ENCODE measurements around the gene ZBTB32.

The ZBTB32 gene

DNA sequence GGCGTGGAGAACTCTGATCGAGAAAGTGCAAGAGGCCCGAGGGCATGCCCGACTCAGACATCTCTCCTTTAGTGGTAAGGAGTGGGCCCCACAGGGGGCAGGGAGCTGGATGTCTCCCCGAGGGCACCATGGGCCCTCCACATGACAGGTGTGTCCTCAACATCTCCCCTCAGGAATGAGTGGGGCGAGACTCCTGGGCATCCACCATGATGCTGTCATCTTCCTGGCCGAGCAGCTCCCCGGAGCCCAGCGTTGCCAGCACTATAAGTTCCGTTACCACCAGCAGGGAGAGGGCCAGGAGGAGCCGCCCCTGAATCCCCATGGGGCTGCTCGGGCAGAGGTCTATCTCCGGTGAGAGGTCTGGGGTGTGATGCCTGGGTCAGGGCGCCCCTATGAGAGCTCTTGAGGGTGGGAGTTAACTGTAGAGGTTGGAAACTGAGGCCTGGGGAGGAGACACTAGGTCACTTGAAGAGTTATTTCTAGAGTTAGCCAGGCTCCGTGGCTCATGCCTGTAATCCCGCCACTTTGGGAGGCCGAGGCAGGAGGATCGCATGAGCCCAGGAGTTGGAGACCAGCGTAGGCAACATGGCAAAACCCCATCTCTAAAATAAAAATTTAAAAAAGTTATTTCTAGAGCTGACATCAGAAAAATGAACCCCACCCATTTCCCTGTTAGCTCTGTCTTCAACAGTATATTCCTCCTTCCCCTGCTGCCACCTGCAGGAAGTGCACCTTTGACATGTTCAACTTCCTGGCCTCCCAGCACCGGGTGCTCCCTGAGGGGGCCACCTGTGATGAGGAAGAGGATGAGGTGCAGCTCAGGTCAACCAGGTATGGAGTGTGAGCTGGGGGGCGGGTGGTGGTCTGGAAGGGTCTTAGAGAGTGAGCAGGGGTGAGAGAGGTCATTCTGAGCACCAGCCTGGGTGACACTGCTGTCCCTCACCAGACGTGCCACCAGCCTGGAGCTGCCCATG is 32.8 kb downstream of the ZBTB32 start:
- DNase-seq (ENCODE audit: low spot score) = no peak

- DNase-seq (ENCODE audit: low spot score) = no peak
Measured at GRCh38 chr19:35738021-35738886, 33.9 kb downstream of the ZBTB32 start.

GRCh38 chr19:35738887-35739229 is 34.5 kb downstream of the ZBTB32 start:
- DNase-seq (ENCODE audit: low spot score) = no peak

- no peak for DNase-seq (ENCODE audit: low spot score)
Measured at GRCh38 chr19:35739275-35740107, 35.1 kb downstream of the ZBTB32 start.

DNA sequence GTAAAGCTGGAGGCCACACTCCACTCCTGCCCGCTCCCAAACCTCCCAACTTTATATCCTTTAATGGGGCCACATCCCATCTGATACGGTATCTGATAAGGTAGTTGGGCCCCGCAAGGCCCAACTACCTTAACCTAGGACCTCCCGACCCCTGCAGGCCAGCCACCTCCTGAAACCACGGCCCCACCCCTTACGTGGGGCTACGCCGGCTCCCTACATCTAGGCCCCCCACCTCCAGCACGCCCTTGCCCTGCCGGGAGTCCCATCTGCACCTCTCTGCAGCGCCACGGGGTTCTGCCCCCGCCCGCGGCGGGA is 35.7 kb downstream of the ZBTB32 start:
- no peak for DNase-seq (ENCODE audit: low spot score)

DNA sequence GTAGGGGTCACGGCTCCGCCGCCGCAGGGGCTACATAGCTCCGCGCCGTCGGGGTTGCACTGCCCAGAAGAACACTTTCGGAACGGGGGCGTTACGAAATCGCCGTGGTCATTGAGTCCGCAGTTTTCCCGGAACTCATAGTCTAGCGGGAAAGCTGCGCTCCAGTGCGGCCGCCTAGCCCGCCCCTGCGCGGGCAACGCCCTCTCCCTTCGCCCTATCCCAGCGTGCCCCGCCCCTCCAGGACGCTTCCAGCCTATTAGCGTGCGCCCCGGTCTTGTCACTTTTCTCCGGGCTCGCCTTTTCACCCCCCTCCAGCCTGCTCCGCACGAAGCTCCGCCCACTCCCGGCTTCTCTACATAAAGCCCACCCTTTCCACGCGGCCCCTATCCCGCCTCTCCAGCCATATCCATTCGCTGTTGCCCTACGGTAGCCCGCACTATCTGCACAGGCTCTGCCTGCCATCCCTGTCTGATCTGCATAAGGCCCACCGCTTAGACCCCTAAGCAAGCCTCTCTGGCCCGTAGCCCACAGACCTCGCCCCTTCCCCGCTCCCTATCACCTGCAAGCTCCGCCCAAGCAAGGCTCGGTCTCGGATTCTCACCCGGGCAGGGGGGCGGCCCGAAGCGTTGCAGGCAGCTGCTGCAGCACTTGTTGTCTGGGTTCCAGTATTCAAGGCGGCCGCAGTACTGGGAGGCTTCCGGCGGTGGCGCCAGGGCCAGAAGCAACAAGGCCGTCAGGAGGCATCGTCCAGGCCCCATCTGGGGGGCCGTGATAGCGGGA is 36.3 kb downstream of the ZBTB32 start:
- DNase-seq (ENCODE audit: low spot score) = peak; percentile 98

GRCh38 chr19:35741203-35741515 is 36.8 kb downstream of the ZBTB32 start:
- no peak for DNase-seq (ENCODE audit: low spot score)

DNA sequence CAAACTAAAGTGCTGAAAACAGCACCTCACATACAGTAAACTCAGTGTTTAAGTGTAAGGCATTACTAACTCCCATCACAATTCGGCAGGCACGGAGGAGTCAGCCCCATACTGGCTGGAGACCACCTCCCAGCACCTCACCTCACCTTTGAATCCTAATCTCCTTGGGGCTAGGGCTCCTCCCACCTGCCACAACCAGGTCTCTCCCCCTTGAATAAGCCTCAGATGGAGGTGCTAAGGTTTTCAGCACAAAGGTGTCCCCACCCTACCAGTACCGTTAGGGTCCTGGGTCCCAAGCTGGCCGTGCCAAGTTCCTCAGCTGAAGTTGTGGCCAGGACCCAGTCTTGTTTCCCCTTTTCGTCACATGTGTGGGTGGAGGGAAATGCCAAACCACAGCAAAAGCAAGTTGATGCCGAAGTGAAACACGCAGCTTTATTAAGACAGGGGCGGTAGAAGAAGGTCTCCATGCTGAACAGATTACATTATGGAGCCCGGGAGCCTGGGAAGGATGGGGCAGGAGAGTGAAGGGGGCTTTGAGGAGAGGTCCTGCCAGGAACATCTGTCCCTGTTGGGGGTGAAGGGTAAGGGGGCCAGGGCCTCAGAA is 37.9 kb downstream of the ZBTB32 start, which contains the start of gene IGFLR1:
IGFLR1 (minus strand) TSS at position 332 of the 604 bp plus-strand sequence. CDS start 1,272 bp downstream, outside the sequence.
- DNase-seq (ENCODE audit: low spot score) = peak; percentile 55

- no peak for DNase-seq (ENCODE audit: low spot score)
Measured at GRCh38 chr19:35743640-35744429, 39.5 kb downstream of the ZBTB32 start.

GRCh38 chr19:35744430-35745327 is 40.3 kb downstream of the ZBTB32 start:
- peak; percentile 97 for DNase-seq (ENCODE audit: low spot score)

DNA sequence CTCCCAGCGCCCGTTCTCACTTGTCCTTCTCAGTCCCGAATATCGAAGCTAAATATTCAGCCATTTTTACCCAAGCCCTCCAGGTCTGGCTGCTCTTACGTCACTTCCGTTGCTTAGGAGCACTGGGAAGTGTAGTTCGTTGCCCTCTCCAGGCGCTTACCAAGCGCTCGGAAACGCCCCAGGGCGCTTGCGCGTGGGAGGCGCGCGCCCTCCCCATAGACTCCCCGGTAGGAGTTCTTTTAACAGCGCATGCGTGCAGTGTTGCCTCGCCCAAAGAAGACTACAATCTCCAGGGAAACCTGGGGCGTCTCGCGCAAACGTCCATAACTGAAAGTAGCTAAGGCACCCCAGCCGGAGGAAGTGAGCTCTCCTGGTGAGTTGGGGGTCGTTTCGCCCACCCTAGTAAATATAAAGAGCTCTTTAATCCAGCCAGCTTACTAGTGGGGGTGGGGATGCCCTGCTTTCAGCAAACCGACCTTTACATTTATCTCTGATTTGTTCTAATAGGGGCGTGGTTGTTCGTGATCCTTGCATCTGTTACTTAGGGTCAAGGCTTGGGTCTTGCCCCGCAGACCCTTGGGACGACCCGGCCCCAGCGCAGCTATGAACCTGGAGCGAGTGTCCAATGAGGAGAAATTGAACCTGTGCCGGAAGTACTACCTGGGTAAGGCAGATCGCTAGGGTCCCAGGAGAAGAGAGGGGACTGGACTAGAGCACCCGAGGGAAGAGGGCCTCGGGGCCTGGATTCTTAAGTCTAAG is 41.1 kb downstream of the ZBTB32 start, which contains the start of the genes PSENEN and U2AF1L4:
PSENEN (plus strand) TSS at position 324 of the 759 bp plus-strand sequence; CDS start at position 604, 280 bp downstream.
U2AF1L4 (minus strand) TSS at position 91 of the 759 bp plus-strand sequence; CDS start at position 64, 27 bp downstream.
- peak; percentile 100 for DNase-seq (ENCODE audit: low spot score)

DNA sequence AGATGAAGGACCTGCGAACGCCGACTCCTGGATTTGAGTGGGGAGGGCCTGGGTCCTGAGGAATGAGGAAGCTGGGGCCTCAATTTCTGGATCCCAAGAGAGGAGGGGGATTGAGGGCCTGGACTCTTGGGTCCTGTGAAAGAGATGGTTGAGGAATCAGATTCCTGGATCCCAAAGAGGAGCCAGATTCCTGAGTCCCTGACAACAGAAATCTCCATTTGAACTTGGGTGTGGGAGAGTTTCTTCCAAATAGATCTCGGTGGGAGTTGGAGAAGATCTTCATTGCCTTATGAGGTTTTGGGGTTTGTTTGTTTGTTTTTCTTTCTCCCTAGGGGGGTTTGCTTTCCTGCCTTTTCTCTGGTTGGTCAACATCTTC is 41.7 kb downstream of the ZBTB32 start:
- DNase-seq (ENCODE audit: low spot score) = no peak

- DNase-seq (ENCODE audit: low spot score) = no peak
Measured at GRCh38 chr19:35746531-35746930, 42.2 kb downstream of the ZBTB32 start.

GRCh38 chr19:35748106-35749020 is 44.0 kb downstream of the ZBTB32 start, which contains the start of gene LIN37:
LIN37 (plus strand) TSS chr19:35748576; CDS start chr19:35748725, 149 bp downstream.
- DNase-seq (ENCODE audit: low spot score) = peak; percentile 100

GRCh38 chr19:35750167-35750566 is 45.8 kb downstream of the ZBTB32 start:
- DNase-seq (ENCODE audit: low spot score) = no peak

- no peak for DNase-seq (ENCODE audit: low spot score)
Measured at GRCh38 chr19:35751839-35752745, 47.7 kb downstream of the ZBTB32 start.
